GM23338 (cell line): ENCODE measurements around the gene SPCS2. TPM values are rescaled to one million over a fixed set of nuclear protein-coding genes. Genes with fewer than 3 reads are reported as not detected.
A peak's percentile ranks its signal among the peaks of the same experiment; 100 is the strongest.

Source experiments
- ATAC-seq: fragments of 200-7000 bp; cut with Tn5 transposase; 3 replicates; pipeline ENCODE4 v1.9.1; 2020
- DNase-seq: peaks from one replicate; pipeline ENCODE4 v3.0.0-alpha.2; 2015; ENCODE audit warnings: low spot score
- H2AFZ ChIP-seq: fragments of 200-600 bp; sonication (generic); 2 replicates; pipeline ENCODE4 v1.8.0; 2016; ENCODE audit warnings: antibody characterized with exemption, mild to moderate bottlenecking, moderate library complexity
- H3F3A ChIP-seq: fragments of 200-600 bp; sonication (generic); replicated peaks from 2 replicates; pipeline ENCODE4 v1.8.0; 2017; ENCODE audit warnings: antibody characterized with exemption, mixed run types, low read depth
- H3K27ac ChIP-seq: fragments of 200-600 bp; sonication (generic); 2 replicates; pipeline ENCODE4 v1.6.1; 2016; ENCODE audit warnings: low read depth
- H3K27me3 ChIP-seq: fragments of 200-600 bp; sonication (generic); 2 replicates; pipeline ENCODE4 v1.8.0; 2016; ENCODE audit warnings: mild to moderate bottlenecking, mixed run types, moderate library complexity; ENCODE audit not compliant: insufficient read depth
- H3K36me3 ChIP-seq: fragments of 200-600 bp; sonication (generic); 2 replicates; pipeline ENCODE4 v1.8.0; 2016; ENCODE audit warnings: mild to moderate bottlenecking; ENCODE audit not compliant: insufficient read depth
- H3K4me1 ChIP-seq: fragments of 200-600 bp; sonication (generic); 2 replicates; pipeline ENCODE4 v1.8.0; 2016; ENCODE audit warnings: mild to moderate bottlenecking, moderate library complexity; ENCODE audit not compliant: insufficient read depth
- H3K4me2 ChIP-seq: fragments of 200-600 bp; sonication (generic); 2 replicates; pipeline ENCODE4 v1.7.1; 2017; ENCODE audit warnings: mixed run types
- H3K4me3 ChIP-seq: fragments of 200-600 bp; sonication (generic); 2 replicates; pipeline ENCODE4 v1.6.1; 2016; ENCODE audit warnings: mixed run types
- H3K79me2 ChIP-seq: fragments of 200-600 bp; sonication (generic); replicated peaks from 2 replicates; pipeline ENCODE4 v1.8.0; 2017; ENCODE audit warnings: mild to moderate bottlenecking; ENCODE audit not compliant: insufficient read depth
- H3K9me2 ChIP-seq: fragments of 200-600 bp; sonication (generic); 2 replicates; pipeline ENCODE4 v1.8.0; 2017; ENCODE audit not compliant: insufficient read depth
- H4K20me1 ChIP-seq: fragments of 200-600 bp; sonication (generic); replicated peaks from 2 replicates; pipeline ENCODE4 v1.8.0; 2017; ENCODE audit warnings: mild to moderate bottlenecking; ENCODE audit not compliant: insufficient read depth
- H3K27ac Mint-ChIP-seq: 2 replicates; pipeline ENCODE4 v1.8.0; 2020; ENCODE audit warnings: inconsistent platforms, mild to moderate bottlenecking, moderate library complexity, mixed read lengths
- H3K27me3 Mint-ChIP-seq: 3 replicates; pipeline ENCODE4 v1.8.0; 2022; ENCODE audit warnings: low read depth, mild to moderate bottlenecking, moderate library complexity, mixed read lengths, inconsistent platforms; ENCODE audit not compliant: insufficient read depth, poor library complexity
- H3K36me3 Mint-ChIP-seq: 3 replicates; pipeline ENCODE4 v1.8.0; 2021; ENCODE audit warnings: low read depth, mild to moderate bottlenecking, inconsistent platforms, moderate library complexity, mixed read lengths
- H3K4me1 Mint-ChIP-seq: 3 replicates; pipeline ENCODE4 v1.8.0; 2020; ENCODE audit warnings: mild to moderate bottlenecking, inconsistent platforms, mixed read lengths
- H3K4me3 Mint-ChIP-seq: 3 replicates; pipeline ENCODE4 v1.8.0; 2021; ENCODE audit warnings: moderate library complexity, mild to moderate bottlenecking, inconsistent platforms, mixed read lengths
- H3K9me3 Mint-ChIP-seq: 3 replicates; pipeline ENCODE4 v1.8.0; 2020; ENCODE audit warnings: moderate library complexity, mild to moderate bottlenecking, inconsistent platforms, mixed read lengths
- CREB1 ChIP-seq: fragments of 250-450 bp; sonication (Bioruptor Pico); IDR thresholded peaks from 2 replicates; pipeline ENCODE4 v1.5.0; 2020; ENCODE audit warnings: low read depth, mild to moderate bottlenecking, moderate library complexity
- CTCF ChIP-seq, 2 experiments: fragments of 200-600 bp in 1 of 2; sonication (generic) in 1 of 2; conservative IDR thresholded peaks; 2 replicates each; pipeline versions ENCODE4 v1.5.1 to v1.6.1; 2016 to 2017; ENCODE audit warnings: antibody characterized with exemption in 2 of 2, low read depth in 2 of 2, mild to moderate bottlenecking in 2 of 2, moderate library complexity in 1 of 2
- EZH2 ChIP-seq: fragments of 200-600 bp; sonication (generic); IDR thresholded peaks from one replicate; pipeline ENCODE4 v1.8.0; 2017; ENCODE audit warnings: antibody characterized with exemption, mild to moderate bottlenecking, low read depth; ENCODE audit not compliant: unreplicated experiment
- JUNB ChIP-seq: IDR thresholded peaks from one replicate; pipeline ENCODE4 v1.6.1; 2016; ENCODE audit warnings: antibody characterized with exemption; ENCODE audit not compliant: unreplicated experiment
- POLR2AphosphoS5 ChIP-seq: IDR thresholded peaks from 2 replicates; pipeline ENCODE4 v1.6.1; 2016; ENCODE audit warnings: antibody characterized with exemption, low read depth
- ZNF114 ChIP-seq: fragments of 250-450 bp; sonication (Bioruptor Pico); IDR thresholded peaks from 2 replicates; pipeline ENCODE4 v1.5.0; 2020; ENCODE audit warnings: mild to moderate bottlenecking, moderate library complexity
- ZNF331 ChIP-seq: fragments of 250-450 bp; sonication (Bioruptor Pico); IDR thresholded peaks from 2 replicates; pipeline ENCODE4 v1.5.0; 2020; ENCODE audit warnings: low read depth, mild to moderate bottlenecking, moderate library complexity
- polyA plus RNA-seq: library from polyadenylated mRNA; unstranded; fragments of >200 nt; fragmentation: Nextera tagmentation; extraction: Ambion mirVana; gene quantifications from 2 replicates; pipeline ENCODE4 v1.2.1, GENCODE V29; 2016
- total RNA-seq: library from RNA; depleted of rRNA; stranded (reverse); fragments of >200 nt; shearing (Covaris generic); gene quantifications from 2 replicates; pipeline ENCODE4 v1.2.3, GENCODE V29; 2014
- TF ChIP-seq, protein P1 (sequence below): IDR thresholded peaks from one replicate; pipeline ENCODE4 v1.6.1; 2018; ENCODE audit warnings: antibody characterized with exemption; ENCODE audit not compliant: unreplicated experiment

SPCS2 gene
- total and polyA plus RNA-seq, 2 experiments from 2014 or later = 115 to 334 TPM

GRCh38 chr11:74988541-74989259 lies 39.6 kb downstream of the SPCS2 start, which contains the start of gene NEU3:
TSS of gene NEU3 (plus strand) at chr11:74988933. CDS start at chr11:74989061, 128 bp downstream.
- no peaks in the 10 kb centered on the region for H3K36me3 ChIP-seq
- peak within 1 kb of the TSS; percentile 98 for H3K4me3 ChIP-seq
- H3K4me2 ChIP-seq = peak within 1 kb of the TSS; percentile 94
- no peaks in the 10 kb centered on the region for H3K9me3 Mint-ChIP-seq
- H3K79me2 ChIP-seq = peaks cover 36% of the 10 kb centered on the region
- H3K9me2 ChIP-seq = no peaks in the 10 kb centered on the region
- H4K20me1 ChIP-seq = peaks cover 8% of the 10 kb centered on the region; the same call in 1 of the 2 replicates
- no peaks in the 10 kb centered on the region for H3K36me3 Mint-ChIP-seq
- H3K4me3 Mint-ChIP-seq = peak within 1 kb of the TSS; percentile 95
- H3K27me3 ChIP-seq = no peaks in the 10 kb centered on the region
- TF ChIP-seq ZNF331 (CRISPR knock-in tag) (no peak), POLR2AphosphoS5 (peak; percentile 86), CREB1 (CRISPR knock-in tag) (peak; percentile 28; the same call in 1 of the 2 replicates), ZNF114 (CRISPR knock-in tag) (no peak)
- peak; percentile 93 for ATAC-seq
- peak within 1 kb of the TSS; percentile 97 for H2AFZ ChIP-seq
- peak within 1 kb of the TSS; percentile 88 for H3K27ac ChIP-seq
- H3K27me3 Mint-ChIP-seq = peaks cover 3% of the 10 kb centered on the region
- DNase-seq = peak; percentile 90
- H3K4me1 ChIP-seq = peaks cover 9% of the 10 kb centered on the region
- H3F3A ChIP-seq = 0 out of 2 replicates have a peak, but pooled peaks cover 4% of the 10 kb centered on the region
- H3K27ac Mint-ChIP-seq = peak within 1 kb of the TSS; percentile 73
- H3K4me1 Mint-ChIP-seq = peaks cover 9% of the 10 kb centered on the region

DNA sequence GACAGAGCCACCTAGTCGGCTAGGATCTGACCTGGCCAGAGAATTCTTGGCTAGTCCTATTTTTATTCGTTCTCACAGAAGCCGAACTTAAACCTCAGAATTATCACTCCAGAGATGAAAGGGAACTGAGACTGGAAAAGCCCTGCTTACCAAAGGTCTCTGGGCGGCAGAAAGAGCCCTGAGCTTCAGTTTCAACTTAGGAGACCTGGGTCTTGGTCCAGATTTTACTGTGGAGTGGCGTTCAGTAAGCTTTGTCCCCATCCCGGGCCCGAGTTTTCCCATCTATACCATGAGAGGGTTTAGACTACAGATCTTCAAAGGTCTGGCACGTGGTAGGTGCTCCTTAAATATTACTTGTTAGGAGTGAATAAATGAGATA lies 40.2 kb downstream of the SPCS2 start:
- H3K4me3 ChIP-seq = peak overlapping the region; percentile 98
- peak overlapping the region; percentile 88 for H3K27ac ChIP-seq
- no peaks in the 10 kb centered on the region for H3K36me3 Mint-ChIP-seq
- 0 out of 2 replicates have a peak, but pooled peaks cover 4% of the 10 kb centered on the region for H3F3A ChIP-seq
- H3K4me3 Mint-ChIP-seq = peak overlapping the region; percentile 95
- no peak for ATAC-seq
- H3K9me3 Mint-ChIP-seq = no peaks in the 10 kb centered on the region
- H4K20me1 ChIP-seq = peaks cover 8% of the 10 kb centered on the region; the same call in 1 of the 2 replicates
- peak overlapping the region; percentile 73 for H3K27ac Mint-ChIP-seq
- peak overlapping the region; percentile 97 for H2AFZ ChIP-seq
- no peaks in the 10 kb centered on the region for H3K27me3 ChIP-seq
- H3K9me2 ChIP-seq = no peaks in the 10 kb centered on the region
- H3K36me3 ChIP-seq = no peaks in the 10 kb centered on the region
- H3K4me2 ChIP-seq = peak overlapping the region; percentile 94
- peaks cover 3% of the 10 kb centered on the region for H3K27me3 Mint-ChIP-seq
- H3K4me1 ChIP-seq = peaks cover 9% of the 10 kb centered on the region
- H3K4me1 Mint-ChIP-seq = peaks cover 9% of the 10 kb centered on the region
- DNase-seq = peak; percentile 4
- peaks cover 36% of the 10 kb centered on the region for H3K79me2 ChIP-seq
- no peak for TF ChIP-seq JUNB
- TF ChIP-seq EZH2 = no peak
- TF ChIP-seq POLR2AphosphoS5 = no peak
- TF ChIP-seq ZNF114 (CRISPR knock-in tag) = no peak
- no peak for TF ChIP-seq CTCF (conservative IDR thresholded peaks at IDR 0.05; ENCODE audit: low read depth in 2 of 2)
- TF ChIP-seq, protein P1, sequence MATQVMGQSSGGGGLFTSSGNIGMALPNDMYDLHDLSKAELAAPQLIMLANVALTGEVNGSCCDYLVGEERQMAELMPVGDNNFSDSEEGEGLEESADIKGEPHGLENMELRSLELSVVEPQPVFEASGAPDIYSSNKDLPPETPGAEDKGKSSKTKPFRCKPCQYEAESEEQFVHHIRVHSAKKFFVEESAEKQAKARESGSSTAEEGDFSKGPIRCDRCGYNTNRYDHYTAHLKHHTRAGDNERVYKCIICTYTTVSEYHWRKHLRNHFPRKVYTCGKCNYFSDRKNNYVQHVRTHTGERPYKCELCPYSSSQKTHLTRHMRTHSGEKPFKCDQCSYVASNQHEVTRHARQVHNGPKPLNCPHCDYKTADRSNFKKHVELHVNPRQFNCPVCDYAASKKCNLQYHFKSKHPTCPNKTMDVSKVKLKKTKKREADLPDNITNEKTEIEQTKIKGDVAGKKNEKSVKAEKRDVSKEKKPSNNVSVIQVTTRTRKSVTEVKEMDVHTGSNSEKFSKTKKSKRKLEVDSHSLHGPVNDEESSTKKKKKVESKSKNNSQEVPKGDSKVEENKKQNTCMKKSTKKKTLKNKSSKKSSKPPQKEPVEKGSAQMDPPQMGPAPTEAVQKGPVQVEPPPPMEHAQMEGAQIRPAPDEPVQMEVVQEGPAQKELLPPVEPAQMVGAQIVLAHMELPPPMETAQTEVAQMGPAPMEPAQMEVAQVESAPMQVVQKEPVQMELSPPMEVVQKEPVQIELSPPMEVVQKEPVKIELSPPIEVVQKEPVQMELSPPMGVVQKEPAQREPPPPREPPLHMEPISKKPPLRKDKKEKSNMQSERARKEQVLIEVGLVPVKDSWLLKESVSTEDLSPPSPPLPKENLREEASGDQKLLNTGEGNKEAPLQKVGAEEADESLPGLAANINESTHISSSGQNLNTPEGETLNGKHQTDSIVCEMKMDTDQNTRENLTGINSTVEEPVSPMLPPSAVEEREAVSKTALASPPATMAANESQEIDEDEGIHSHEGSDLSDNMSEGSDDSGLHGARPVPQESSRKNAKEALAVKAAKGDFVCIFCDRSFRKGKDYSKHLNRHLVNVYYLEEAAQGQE = no peak
- TF ChIP-seq ZNF331 (CRISPR knock-in tag) = no peak
